ENCODE results near the gene WNK3. TPM values are rescaled to one million over a fixed set of nuclear protein-coding genes. Genes with fewer than 3 reads are reported as not detected.

Gene WNK3
- total RNA-seq, 1 donor from 2014 or later: 12.5 TPM

GRCh38 chrX:54194982-54195588 is 162.8 kb downstream of the WNK3 start:
- Mint-ChIP-seq H3K4me1 (ENCODE audit: unreplicated experiment) (peaks cover 3% of the 10 kb centered on the region), H3K4me3 (ENCODE audit: unreplicated experiment) (no peak overlapping the region), H3K27me3 (ENCODE audit: unreplicated experiment) (no peaks in the 10 kb centered on the region), H3K9me3 (ENCODE audit: unreplicated experiment) (no peaks in the 10 kb centered on the region), H3K36me3 (ENCODE audit: low read depth, unreplicated experiment) (no peaks in the 10 kb centered on the region), H3K27ac (ENCODE audit: unreplicated experiment) (no peak overlapping the region)
- DNase-seq (ENCODE audit: low spot score): no peak
- no peak for TF ChIP-seq CTCF (IDR thresholded peaks at IDR 0.05; ENCODE audit: unreplicated experiment)

- Mint-ChIP-seq H3K4me3 (ENCODE audit: unreplicated experiment) (no peak overlapping the region), H3K4me1 (ENCODE audit: unreplicated experiment) (peaks cover 2% of the 10 kb centered on the region), H3K27ac (ENCODE audit: unreplicated experiment) (no peak overlapping the region), H3K27me3 (ENCODE audit: unreplicated experiment) (no peaks in the 10 kb centered on the region), H3K36me3 (ENCODE audit: low read depth, unreplicated experiment) (no peaks in the 10 kb centered on the region), H3K9me3 (ENCODE audit: unreplicated experiment) (no peaks in the 10 kb centered on the region)
- no peak for DNase-seq (ENCODE audit: low spot score)
- TF ChIP-seq CTCF (IDR thresholded peaks at IDR 0.05; ENCODE audit: unreplicated experiment): no peak
Observed at GRCh38 chrX:54193085-54193821, 164.6 kb downstream of the WNK3 start.

- H3K27me3 Mint-ChIP-seq (ENCODE audit: unreplicated experiment): peaks cover 2% of the 10 kb centered on the region
- H3K4me3 Mint-ChIP-seq (ENCODE audit: unreplicated experiment): no peak overlapping the region
- H3K9me3 Mint-ChIP-seq (ENCODE audit: unreplicated experiment): no peaks in the 10 kb centered on the region
- DNase-seq (ENCODE audit: low spot score): no peak
- peaks cover 19% of the 10 kb centered on the region for H3K4me1 Mint-ChIP-seq (ENCODE audit: unreplicated experiment)
- H3K36me3 Mint-ChIP-seq (ENCODE audit: low read depth, unreplicated experiment): peaks cover 10% of the 10 kb centered on the region
- TF ChIP-seq CTCF (IDR thresholded peaks at IDR 0.05; ENCODE audit: unreplicated experiment): no peak
- H3K27ac Mint-ChIP-seq (ENCODE audit: unreplicated experiment): no peak overlapping the region
Observed at GRCh38 chrX:54184474-54184873, 173.4 kb downstream of the WNK3 start.

GRCh38 chrX:54182864-54183613 is 174.8 kb downstream of the WNK3 start, which contains the start of gene FAM120C:
TSS of gene FAM120C (minus strand) at chrX:54183254. CDS start at chrX:54183198, 56 bp downstream.
- peak; percentile 44 for DNase-seq (ENCODE audit: low spot score)
- TF ChIP-seq CTCF (IDR thresholded peaks at IDR 0.05; ENCODE audit: unreplicated experiment): no peak
- peak within 1 kb of the TSS; percentile 44 for H3K27ac Mint-ChIP-seq (ENCODE audit: unreplicated experiment)
- peak within 1 kb of the TSS; percentile 87 for H3K4me3 Mint-ChIP-seq (ENCODE audit: unreplicated experiment)
- H3K4me1 Mint-ChIP-seq (ENCODE audit: unreplicated experiment): peaks cover 19% of the 10 kb centered on the region
- H3K27me3 Mint-ChIP-seq (ENCODE audit: unreplicated experiment): peaks cover 2% of the 10 kb centered on the region
- H3K36me3 Mint-ChIP-seq (ENCODE audit: low read depth, unreplicated experiment): peaks cover 10% of the 10 kb centered on the region
- no peaks in the 10 kb centered on the region for H3K9me3 Mint-ChIP-seq (ENCODE audit: unreplicated experiment)

Data from endothelial cell (in vitro differentiated cells).